Peyer's patch (tissue), 4 donors: ENCODE measurements around the gene TMEM145. TPM values are rescaled to one million over a fixed set of nuclear protein-coding genes. Genes with fewer than 3 reads are reported as not detected.
"Not testable (repeated sequence)": the region's sequence is repeated elsewhere in the genome, so short reads cannot be mapped to it uniquely, and the experiment has no call there.

Experiments
- DNase-seq, 3 donors: peaks; one replicate each; pipeline ENCODE4 v3.0.0-alpha.2; 2017 to 2019
- H3K27ac ChIP-seq, 4 donors: fragments of 200-600 bp; sonication (generic); one replicate each; pipeline ENCODE4 v1.5.1; 2016 to 2019
- H3K27me3 ChIP-seq, 2 donors: fragments of 200-600 bp; sonication (generic); one replicate each; pipeline ENCODE4 v1.5.1; 2019
- H3K36me3 ChIP-seq, 3 donors: fragments of 200-600 bp; sonication (generic); one replicate each; pipeline ENCODE4 v1.5.1; 2016 to 2019
- H3K4me1 ChIP-seq, 4 donors: fragments of 200-600 bp; sonication (generic); one replicate each; pipeline ENCODE4 v1.5.1; 2016 to 2019
- H3K4me3 ChIP-seq, 4 donors: fragments of 200-600 bp; sonication (generic); 1 replicate in 3 of 4; 2 replicates in 1 of 4; pipeline ENCODE4 v1.5.1; 2016 to 2019; ENCODE audit warnings: mild to moderate bottlenecking in 1 of 4
- H3K9me3 ChIP-seq, 4 donors: fragments of 200-600 bp; sonication (generic); one replicate each; pipeline ENCODE4 v1.5.1; 2016 to 2019; ENCODE audit warnings: mild to moderate bottlenecking in 1 of 4
- POLR2A ChIP-seq, 2 donors: fragments of 450-650 bp; IDR thresholded peaks; one replicate each; pipeline ENCODE4 v1.5.1; 2017; ENCODE audit warnings: antibody characterized with exemption in 2 of 2, mild to moderate bottlenecking in 2 of 2, moderate library complexity in 2 of 2
- total RNA-seq, 4 donors: library from RNA; depleted of rRNA; stranded (reverse); fragments of >200 nt; gene quantifications; one replicate each; pipeline ENCODE4 v1.1.0, GENCODE V29; 2016
- TF ChIP-seq, protein P1 (sequence below), 6 experiments: fragments of 450-650 bp in 4 of 6; fragments of 200-600 bp in 2 of 6; sonication (generic) in 1 of 6; IDR thresholded peaks; one replicate each; pipeline ENCODE4 v1.5.1; 2017 to 2019; ENCODE audit warnings: antibody characterized with exemption in 6 of 6, mild to moderate bottlenecking in 3 of 6, moderate library complexity in 1 of 6

TMEM145 gene
- total RNA-seq, 4 donors from 2014 or later: not detected

DNA sequence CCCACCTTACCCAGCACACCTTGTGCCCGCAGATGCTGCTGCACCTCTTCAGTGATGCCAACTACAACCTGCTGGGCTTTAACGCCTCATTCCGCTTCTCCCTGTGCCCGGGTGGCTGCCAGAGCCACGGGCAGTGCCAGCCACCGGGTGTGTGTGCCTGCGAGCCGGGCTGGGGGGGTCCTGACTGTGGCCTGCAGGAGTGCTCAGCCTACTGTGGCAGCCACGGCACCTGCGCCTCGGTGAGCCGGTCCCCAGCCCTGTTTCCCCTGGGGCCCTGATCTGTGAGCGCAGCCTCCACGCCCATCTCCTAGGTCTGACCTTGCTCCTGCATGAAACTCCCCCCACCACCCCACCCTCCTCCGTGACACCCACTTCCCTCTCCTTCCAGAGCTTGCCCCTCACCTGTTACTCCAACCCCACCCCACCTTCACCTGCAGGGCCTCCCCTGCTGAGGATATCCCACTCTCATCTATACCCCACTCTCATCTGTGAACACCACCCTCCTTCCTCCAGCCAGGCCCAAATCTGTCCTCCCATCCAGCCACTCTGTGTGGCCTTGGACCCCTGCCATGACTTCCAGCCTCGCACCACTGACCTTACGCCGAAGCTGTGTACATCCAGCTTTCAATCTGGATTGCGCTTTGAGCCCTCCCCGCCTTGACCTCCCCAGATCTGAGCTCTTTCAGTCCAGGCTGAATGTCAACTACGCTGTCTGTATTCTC, 21.0 kb downstream of the TMEM145 start:
- peaks cover 0 to 5% (median 0%) of the 10 kb centered on the region in 3 donors for H3K36me3 ChIP-seq
- H3K27me3 ChIP-seq: no peaks in the 10 kb centered on the region
- no peak overlapping the region for H3K4me3 ChIP-seq
- no peaks in the 10 kb centered on the region for H3K9me3 ChIP-seq
- no peak overlapping the region for H3K27ac ChIP-seq
- DNase-seq: no peak
- no peaks in the 10 kb centered on the region for H3K4me1 ChIP-seq
- TF ChIP-seq POLR2A (IDR thresholded peaks at IDR 0.05): no peak
- TF ChIP-seq, protein P1, sequence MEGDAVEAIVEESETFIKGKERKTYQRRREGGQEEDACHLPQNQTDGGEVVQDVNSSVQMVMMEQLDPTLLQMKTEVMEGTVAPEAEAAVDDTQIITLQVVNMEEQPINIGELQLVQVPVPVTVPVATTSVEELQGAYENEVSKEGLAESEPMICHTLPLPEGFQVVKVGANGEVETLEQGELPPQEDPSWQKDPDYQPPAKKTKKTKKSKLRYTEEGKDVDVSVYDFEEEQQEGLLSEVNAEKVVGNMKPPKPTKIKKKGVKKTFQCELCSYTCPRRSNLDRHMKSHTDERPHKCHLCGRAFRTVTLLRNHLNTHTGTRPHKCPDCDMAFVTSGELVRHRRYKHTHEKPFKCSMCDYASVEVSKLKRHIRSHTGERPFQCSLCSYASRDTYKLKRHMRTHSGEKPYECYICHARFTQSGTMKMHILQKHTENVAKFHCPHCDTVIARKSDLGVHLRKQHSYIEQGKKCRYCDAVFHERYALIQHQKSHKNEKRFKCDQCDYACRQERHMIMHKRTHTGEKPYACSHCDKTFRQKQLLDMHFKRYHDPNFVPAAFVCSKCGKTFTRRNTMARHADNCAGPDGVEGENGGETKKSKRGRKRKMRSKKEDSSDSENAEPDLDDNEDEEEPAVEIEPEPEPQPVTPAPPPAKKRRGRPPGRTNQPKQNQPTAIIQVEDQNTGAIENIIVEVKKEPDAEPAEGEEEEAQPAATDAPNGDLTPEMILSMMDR (IDR thresholded peaks at IDR 0.05): no peak

DNA sequence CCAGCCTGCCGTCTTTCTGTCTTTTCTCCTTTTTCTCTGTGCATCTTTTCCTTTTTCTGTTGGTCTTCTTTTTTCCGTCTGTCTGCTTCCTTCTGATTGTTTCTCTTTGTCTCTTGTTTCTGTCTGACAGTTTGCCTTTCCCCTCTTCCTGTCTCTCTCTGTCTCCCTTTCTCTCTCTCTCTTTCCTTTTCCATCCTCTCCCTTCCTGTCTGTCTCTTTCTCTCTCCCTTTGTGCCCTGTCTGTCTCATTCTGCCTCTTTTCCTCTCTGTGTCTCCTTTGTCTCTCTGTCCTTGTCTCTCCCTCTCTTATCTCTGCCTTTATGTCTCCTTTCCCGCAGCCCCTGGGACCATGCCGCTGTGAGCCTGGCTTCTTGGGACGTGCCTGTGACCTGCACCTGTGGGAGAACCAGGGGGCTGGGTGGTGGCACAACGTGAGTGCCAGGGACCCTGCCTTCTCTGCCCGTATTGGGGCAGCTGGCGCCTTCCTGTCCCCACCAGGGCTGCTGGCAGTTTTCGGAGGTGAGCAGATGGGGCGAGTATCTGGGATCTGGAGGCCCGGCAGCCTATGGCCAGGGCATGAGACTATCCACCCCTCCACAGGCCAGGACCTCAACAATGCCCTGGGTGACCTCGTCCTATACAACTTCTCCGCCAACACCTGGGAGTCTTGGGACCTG, 21.7 kb downstream of the TMEM145 start:
- Histone ChIP-seq H3K4me1 (no peaks in the 10 kb centered on the region), H3K27ac (no peak overlapping the region), H3K9me3 (no peaks in the 10 kb centered on the region), H3K4me3 (no peak overlapping the region), H3K27me3 (no peaks in the 10 kb centered on the region), H3K36me3 (peaks cover 0 to 5% (median 0%) of the 10 kb centered on the region in 3 donors)
- TF ChIP-seq, protein P1 (IDR thresholded peaks at IDR 0.05): no peak
- TF ChIP-seq POLR2A (IDR thresholded peaks at IDR 0.05): no peak
- DNase-seq: no peak

DNA sequence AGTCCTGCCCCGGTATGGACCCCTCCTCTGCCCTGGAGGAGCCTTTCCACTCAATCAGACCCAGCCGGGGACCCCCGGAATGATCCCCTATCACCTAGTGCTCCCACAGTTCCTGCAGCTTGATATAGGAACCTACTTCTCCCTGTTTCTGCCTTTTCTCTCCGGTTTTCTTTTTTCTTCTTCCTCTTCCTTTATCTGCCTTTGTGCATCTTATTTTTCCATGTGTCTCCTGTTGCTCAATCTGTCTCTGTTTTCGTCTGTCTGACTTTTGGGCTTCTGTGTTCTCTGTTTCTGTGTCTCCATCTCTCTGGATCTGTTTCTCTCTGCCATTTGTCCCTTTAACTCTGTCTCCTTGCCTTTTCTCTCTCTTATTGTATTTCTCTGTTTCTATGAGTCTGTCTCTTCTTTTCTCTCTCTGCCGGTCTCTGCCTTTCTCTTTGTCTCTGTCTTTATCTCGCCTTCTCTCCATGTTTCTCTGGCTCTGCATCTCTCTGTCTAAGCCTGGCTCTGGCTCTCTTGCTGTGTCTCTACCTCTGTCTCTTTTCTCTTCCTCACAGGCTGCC, 22.3 kb downstream of the TMEM145 start:
- H3K36me3 ChIP-seq: peaks cover 0 to 5% (median 0%) of the 10 kb centered on the region in 3 donors
- no peak overlapping the region for H3K27ac ChIP-seq
- TF ChIP-seq, protein P1 (IDR thresholded peaks at IDR 0.05): no peak
- TF ChIP-seq POLR2A (IDR thresholded peaks at IDR 0.05): no peak
- no peaks in the 10 kb centered on the region for H3K9me3 ChIP-seq
- no peaks in the 10 kb centered on the region for H3K4me1 ChIP-seq
- no peak overlapping the region for H3K4me3 ChIP-seq
- H3K27me3 ChIP-seq: no peaks in the 10 kb centered on the region
- DNase-seq: no peak

DNA sequence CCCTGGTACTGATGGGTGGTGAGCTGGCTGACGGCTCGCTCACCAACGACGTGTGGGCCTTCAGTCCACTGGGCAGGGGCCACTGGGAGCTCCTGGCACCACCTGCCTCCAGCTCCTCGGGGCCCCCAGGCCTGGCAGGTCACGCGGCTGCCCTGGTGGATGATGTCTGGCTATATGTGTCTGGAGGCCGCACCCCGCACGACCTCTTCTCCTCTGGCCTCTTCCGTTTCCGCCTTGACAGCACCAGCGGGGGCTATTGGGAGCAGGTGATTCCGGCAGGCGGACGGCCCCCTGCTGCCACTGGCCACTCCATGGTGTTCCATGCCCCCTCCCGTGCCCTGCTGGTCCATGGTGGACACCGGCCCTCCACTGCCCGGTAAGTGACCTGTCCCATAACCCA, 22.9 kb downstream of the TMEM145 start:
- Histone ChIP-seq H3K27me3 (no peaks in the 10 kb centered on the region), H3K4me3 (no peak overlapping the region), H3K4me1 (no peaks in the 10 kb centered on the region), H3K36me3 (peaks cover 0 to 5% (median 0%) of the 10 kb centered on the region in 3 donors), H3K27ac (no peak overlapping the region), H3K9me3 (no peaks in the 10 kb centered on the region)
- no peak for DNase-seq
- no peak for TF ChIP-seq POLR2A (IDR thresholded peaks at IDR 0.05)
- TF ChIP-seq, protein P1 (IDR thresholded peaks at IDR 0.05): no peak

- not testable (repeated sequence) for H3K27me3 ChIP-seq, H3K27ac ChIP-seq, H3K9me3 ChIP-seq, DNase-seq, H3K4me3 ChIP-seq, H3K4me1 ChIP-seq, H3K36me3 ChIP-seq
These were observed 26.2 kb downstream of the TMEM145 start for GRCh38 chr19:42339126-42339860.

DNA sequence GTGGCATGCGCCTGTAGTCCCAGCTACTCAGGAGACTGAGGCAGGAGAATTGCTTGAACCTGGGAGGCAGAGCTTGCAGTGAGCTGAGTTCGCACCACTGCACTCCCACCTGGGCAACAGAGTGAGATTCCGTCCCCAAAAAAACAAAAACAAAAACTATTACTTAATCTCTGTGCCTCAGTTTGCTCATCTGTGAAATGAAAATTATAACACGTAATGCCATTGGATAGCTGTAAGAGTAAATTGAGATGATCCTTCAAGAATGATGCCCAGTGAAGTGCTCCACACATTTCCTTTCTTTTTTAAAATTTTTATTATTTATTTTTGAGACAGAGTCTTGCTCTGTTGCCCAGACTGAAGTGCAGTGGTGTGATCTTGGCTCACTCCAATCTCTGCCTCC, 26.8 kb downstream of the TMEM145 start:
- peaks cover 0 to 15% (median 0%) of the 10 kb centered on the region in 3 donors for H3K36me3 ChIP-seq
- DNase-seq, H3K9me3 ChIP-seq: not testable (repeated sequence)

More for the DNA sequence above, 26.8 kb downstream of the TMEM145 start:
- H3K4me3 ChIP-seq, H3K4me1 ChIP-seq, H3K27me3 ChIP-seq, H3K27ac ChIP-seq: not testable (repeated sequence)
